NCI-H446 (cell line): ENCODE data around the gene CAMK1G.

Source experiments
- DNase-seq, 2 experiments: peaks; one replicate each; lab custom pipeline; 2025; lab: John Stamatoyannopoulos, UW

The CAMK1G gene

GRCh38 chr1:209641832-209642172 lies 58.3 kb downstream of the CAMK1G start:
- DNase-seq = no peak

- no peak for DNase-seq
Measured at GRCh38 chr1:209642816-209643215, 59.3 kb downstream of the CAMK1G start.

- DNase-seq = peak in 1 of 2 experiments; percentile 72
Measured at GRCh38 chr1:209643285-209644020, 59.9 kb downstream of the CAMK1G start.

GRCh38 chr1:209645574-209646452 lies 62.3 kb downstream of the CAMK1G start:
- no peak for DNase-seq

GRCh38 chr1:209646558-209646957 lies 63.0 kb downstream of the CAMK1G start:
- no peak for DNase-seq

- DNase-seq = no peak
Measured at GRCh38 chr1:209647156-209647555, 63.6 kb downstream of the CAMK1G start.

GRCh38 chr1:209648346-209648745 lies 64.8 kb downstream of the CAMK1G start:
- no peak for DNase-seq

GRCh38 chr1:209648931-209649776 lies 65.6 kb downstream of the CAMK1G start:
- peak in 1 of 2 experiments; percentile 28 for DNase-seq

- no peak for DNase-seq
Measured at GRCh38 chr1:209650454-209650853, 66.9 kb downstream of the CAMK1G start.

GRCh38 chr1:209651138-209651587 lies 67.6 kb downstream of the CAMK1G start:
- DNase-seq = peak in 1 of 2 experiments; percentile 22

GRCh38 chr1:209652121-209652735 lies 68.7 kb downstream of the CAMK1G start, which contains the start of gene LAMB3:
LAMB3 (minus strand) TSS chr1:209652425; CDS start chr1:209650944, 1,481 bp downstream.
- no peak for DNase-seq

GRCh38 chr1:209652873-209653401 lies 69.4 kb downstream of the CAMK1G start:
- peak; percentile 71 to 91 for DNase-seq

GRCh38 chr1:209653915-209654351 lies 70.4 kb downstream of the CAMK1G start:
- DNase-seq = no peak

- DNase-seq = peak; percentile 39 to 80
Measured at GRCh38 chr1:209655411-209656231, 72.1 kb downstream of the CAMK1G start.

GRCh38 chr1:209657140-209657879 lies 73.8 kb downstream of the CAMK1G start:
- DNase-seq = no peak

- DNase-seq = no peak
Measured at GRCh38 chr1:209657918-209658317, 74.4 kb downstream of the CAMK1G start.

GRCh38 chr1:209659909-209660308 lies 76.4 kb downstream of the CAMK1G start:
- DNase-seq = no peak

GRCh38 chr1:209661071-209661470 lies 77.6 kb downstream of the CAMK1G start:
- no peak for DNase-seq

GRCh38 chr1:209662879-209663327 lies 79.4 kb downstream of the CAMK1G start:
- DNase-seq = no peak
